ENCODE measurements around the gene SLC25A27.

DNA sequence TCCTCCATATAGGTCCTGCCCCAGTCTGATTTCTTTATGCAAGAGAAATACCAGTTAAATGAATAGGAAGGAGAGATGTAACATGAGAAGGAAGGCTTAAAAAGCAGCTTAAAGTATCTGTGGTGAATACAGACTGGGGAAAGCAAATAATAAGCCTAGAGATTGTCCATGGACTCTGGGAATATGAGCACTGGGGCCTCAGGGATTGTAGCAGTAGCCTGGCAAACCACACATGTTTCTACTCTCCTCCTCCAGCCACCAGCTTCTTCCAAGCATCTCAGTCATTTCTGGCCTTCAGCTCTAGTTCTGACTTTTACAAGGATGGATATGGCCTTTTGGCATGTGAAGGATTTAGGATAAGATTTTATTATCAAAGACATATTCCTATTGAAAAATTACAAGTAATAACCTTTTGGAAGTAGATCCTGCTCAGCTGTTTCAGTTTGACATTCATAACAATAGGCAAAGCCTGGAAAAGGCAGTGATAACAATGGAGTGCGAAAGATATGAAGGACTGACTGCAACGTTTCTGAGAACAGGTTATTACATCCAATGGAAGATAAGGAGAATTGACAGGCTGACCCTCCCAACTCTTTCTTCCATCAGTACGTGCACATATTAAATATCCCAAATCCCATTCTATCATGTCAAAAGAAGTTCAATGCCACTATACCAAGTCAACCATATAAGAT lies 41.8 kb upstream of the SLC25A27 start:
- no peak for TF ChIP-seq CTCF (IDR thresholded peaks at IDR 0.05 in 2 of 3, conservative IDR thresholded peaks at IDR 0.05 in 1 of 3; ENCODE audit: borderline replicate concordance in 1 of 3, insufficient read depth in 1 of 3, low read depth in 2 of 3, low read length in 2 of 3)
- no peak for TF ChIP-seq REST (IDR thresholded peaks at IDR 0.05; ENCODE audit: low read depth)
- no peak for TF ChIP-seq POLR2AphosphoS5 (IDR thresholded peaks at IDR 0.05; ENCODE audit: low read depth, low read length)
- TF ChIP-seq POLR2A (IDR thresholded peaks at IDR 0.05; ENCODE audit: borderline replicate concordance, extremely low read depth, insufficient read depth, insufficient read length): no peak
- no peak for TF ChIP-seq TCF7L2 (IDR thresholded peaks at IDR 0.05; ENCODE audit: borderline replicate concordance, extremely low read depth, insufficient read depth, insufficient read length)
- TF ChIP-seq, protein P1, sequence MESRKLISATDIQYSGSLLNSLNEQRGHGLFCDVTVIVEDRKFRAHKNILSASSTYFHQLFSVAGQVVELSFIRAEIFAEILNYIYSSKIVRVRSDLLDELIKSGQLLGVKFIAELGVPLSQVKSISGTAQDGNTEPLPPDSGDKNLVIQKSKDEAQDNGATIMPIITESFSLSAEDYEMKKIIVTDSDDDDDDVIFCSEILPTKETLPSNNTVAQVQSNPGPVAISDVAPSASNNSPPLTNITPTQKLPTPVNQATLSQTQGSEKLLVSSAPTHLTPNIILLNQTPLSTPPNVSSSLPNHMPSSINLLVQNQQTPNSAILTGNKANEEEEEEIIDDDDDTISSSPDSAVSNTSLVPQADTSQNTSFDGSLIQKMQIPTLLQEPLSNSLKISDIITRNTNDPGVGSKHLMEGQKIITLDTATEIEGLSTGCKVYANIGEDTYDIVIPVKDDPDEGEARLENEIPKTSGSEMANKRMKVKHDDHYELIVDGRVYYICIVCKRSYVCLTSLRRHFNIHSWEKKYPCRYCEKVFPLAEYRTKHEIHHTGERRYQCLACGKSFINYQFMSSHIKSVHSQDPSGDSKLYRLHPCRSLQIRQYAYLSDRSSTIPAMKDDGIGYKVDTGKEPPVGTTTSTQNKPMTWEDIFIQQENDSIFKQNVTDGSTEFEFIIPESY (IDR thresholded peaks at IDR 0.05; ENCODE audit: extremely low read depth, insufficient replicate concordance, low read length): no peak
- no peak for TF ChIP-seq EZH2 (IDR thresholded peaks at IDR 0.05)
- no peak for TF ChIP-seq EZH2phosphoT487 (IDR thresholded peaks at IDR 0.05; ENCODE audit: borderline replicate concordance)
- TF ChIP-seq FOSL1 (IDR thresholded peaks at IDR 0.05; ENCODE audit: low read depth): no peak
- no peak for TF ChIP-seq SIN3A (IDR thresholded peaks at IDR 0.05; ENCODE audit: low read depth)
- no peak for TF ChIP-seq CBX3 (IDR thresholded peaks at IDR 0.05; ENCODE audit: low read depth)
- TF ChIP-seq, protein P2, sequence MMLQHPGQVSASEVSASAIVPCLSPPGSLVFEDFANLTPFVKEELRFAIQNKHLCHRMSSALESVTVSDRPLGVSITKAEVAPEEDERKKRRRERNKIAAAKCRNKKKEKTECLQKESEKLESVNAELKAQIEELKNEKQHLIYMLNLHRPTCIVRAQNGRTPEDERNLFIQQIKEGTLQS (IDR thresholded peaks at IDR 0.05): no peak

Data from HCT116 (cell line).